Liver (tissue), 9 donors: ENCODE results near the gene ANKRD33. TPM values are rescaled to one million over a fixed set of nuclear protein-coding genes. Genes with fewer than 3 reads are reported as not detected.

ENCODE experiments used
- DNase-seq: peaks from one replicate; pipeline ENCODE4 v3.0.0-alpha.2; 2017; ENCODE audit warnings: low spot score
- H3K27ac ChIP-seq, 2 donors: one replicate each; pipeline ENCODE4 v1.7.0; 2013; ENCODE audit warnings: inconsistent platforms in 2 of 2, low read length in 2 of 2, control low read depth in 1 of 2, low read depth in 1 of 2, mild to moderate bottlenecking in 1 of 2
- H3K27me3 ChIP-seq, 4 donors: one replicate each; pipeline versions ENCODE4 v1.6.1 to v1.7.0; 2013; ENCODE audit warnings: low read length in 3 of 4, inconsistent platforms in 1 of 4, mild to moderate bottlenecking in 1 of 4, moderate library complexity in 1 of 4; ENCODE audit not compliant: control insufficient read depth in 4 of 4, insufficient read depth in 4 of 4
- H3K36me3 ChIP-seq, 4 donors: one replicate each; pipeline versions ENCODE4 v1.6.1 to v1.7.0; 2013; ENCODE audit warnings: low read length in 3 of 4, mild to moderate bottlenecking in 3 of 4, low read depth in 1 of 4, moderate library complexity in 1 of 4; ENCODE audit not compliant: control insufficient read depth in 4 of 4, insufficient read depth in 3 of 4
- H3K4me1 ChIP-seq, 4 donors: one replicate each; pipeline versions ENCODE4 v1.6.1 to v1.7.0; 2013; ENCODE audit warnings: low read length in 3 of 4, mild to moderate bottlenecking in 3 of 4, moderate library complexity in 1 of 4; ENCODE audit not compliant: control insufficient read depth in 4 of 4, insufficient read depth in 4 of 4
- H3K4me3 ChIP-seq, 3 donors: one replicate each; pipeline versions ENCODE4 v1.6.1 to v1.7.0; 2013; ENCODE audit warnings: low read length in 3 of 3, control low read depth in 1 of 3, low read depth in 1 of 3, mild to moderate bottlenecking in 1 of 3
- H3K9ac ChIP-seq, 2 donors: one replicate each; pipeline ENCODE4 v1.7.0; 2013; ENCODE audit warnings: low read length in 2 of 2, mild to moderate bottlenecking in 2 of 2, moderate library complexity in 2 of 2, control low read depth in 1 of 2, low read depth in 1 of 2
- H3K9me3 ChIP-seq, 4 donors: one replicate each; pipeline versions ENCODE4 v1.6.1 to v1.7.0; 2013; ENCODE audit warnings: low read length in 3 of 4; ENCODE audit not compliant: control insufficient read depth in 4 of 4
- ATF3 ChIP-seq: IDR thresholded peaks from 2 replicates; pipeline ENCODE4 v1.6.1; 2016; ENCODE audit warnings: antibody characterized with exemption
- FOXA1 ChIP-seq: IDR thresholded peaks from 2 replicates; pipeline ENCODE4 v1.6.1; 2016; ENCODE audit warnings: antibody characterized with exemption
- HNF4A ChIP-seq, 2 donors: conservative IDR thresholded peaks; 2 replicates each; pipeline ENCODE4 v1.6.1; 2016; ENCODE audit warnings: antibody characterized with exemption in 2 of 2, mild to moderate bottlenecking in 2 of 2
- JUND ChIP-seq, 2 donors: IDR thresholded peaks; 2 replicates each; pipeline ENCODE4 v1.6.1; 2016; ENCODE audit warnings: antibody characterized with exemption in 2 of 2
- MAX ChIP-seq: IDR thresholded peaks from 2 replicates; pipeline ENCODE4 v1.6.1; 2016; ENCODE audit warnings: antibody characterized with exemption
- NR2F2 ChIP-seq: IDR thresholded peaks from 2 replicates; pipeline ENCODE4 v1.6.1; 2016; ENCODE audit warnings: antibody characterized with exemption
- RAD21 ChIP-seq, 2 donors: IDR thresholded peaks; 2 replicates each; pipeline ENCODE4 v1.6.1; 2016; ENCODE audit warnings: antibody characterized with exemption in 2 of 2, mild to moderate bottlenecking in 2 of 2
- REST ChIP-seq: IDR thresholded peaks from 2 replicates; pipeline ENCODE4 v1.6.1; 2016; ENCODE audit warnings: antibody characterized with exemption, mild to moderate bottlenecking
- RXRA ChIP-seq, 2 donors: IDR thresholded peaks; 2 replicates each; pipeline ENCODE4 v1.6.1; 2017 to 2018; ENCODE audit warnings: antibody characterized with exemption in 2 of 2, mild to moderate bottlenecking in 1 of 2
- SP1 ChIP-seq: IDR thresholded peaks from 2 replicates; pipeline ENCODE4 v1.6.1; 2018; ENCODE audit warnings: antibody characterized with exemption, mild to moderate bottlenecking
- TAF1 ChIP-seq: conservative IDR thresholded peaks from 2 replicates; pipeline ENCODE4 v1.6.1; 2016; ENCODE audit warnings: antibody characterized with exemption, mild to moderate bottlenecking
- YY1 ChIP-seq: IDR thresholded peaks from 2 replicates; pipeline ENCODE4 v1.6.1; 2016; ENCODE audit warnings: antibody characterized with exemption, mild to moderate bottlenecking
- WGBS: extraction: QIAGEN DNeasy Blood & Tissue Kit; methylation state at CpG from one replicate; pipeline ENCODE4 v1.1.7; 2013; 5-methylcytosine and 5-hydroxymethylcytosine counted together
- polyA plus RNA-seq, 2 donors: library from polyadenylated mRNA; stranded (reverse) in 1 of 2; unstranded in 1 of 2; fragments of 200-250 nt in 1 of 2; fragments of >200 nt in 1 of 2; fragmentation: Nextera tagmentation in 1 of 2; extraction: Ambion mirVana in 1 of 2; gene quantifications; one replicate each; pipeline versions ENCODE4 v1.2.1 to v1.2.3, GENCODE V29; 2013 to 2015
- total RNA-seq, 2 donors: library from RNA; depleted of rRNA; stranded (reverse); fragments of >200 nt; gene quantifications; one replicate each; pipeline ENCODE4 v1.2.3, GENCODE V29; 2014
- donor health status: healthy.
- donor health status: healthy.
- donor health status: healthy.
- donor health status: healthy.
- donor health status: healthy.

The ANKRD33 gene, protein sequence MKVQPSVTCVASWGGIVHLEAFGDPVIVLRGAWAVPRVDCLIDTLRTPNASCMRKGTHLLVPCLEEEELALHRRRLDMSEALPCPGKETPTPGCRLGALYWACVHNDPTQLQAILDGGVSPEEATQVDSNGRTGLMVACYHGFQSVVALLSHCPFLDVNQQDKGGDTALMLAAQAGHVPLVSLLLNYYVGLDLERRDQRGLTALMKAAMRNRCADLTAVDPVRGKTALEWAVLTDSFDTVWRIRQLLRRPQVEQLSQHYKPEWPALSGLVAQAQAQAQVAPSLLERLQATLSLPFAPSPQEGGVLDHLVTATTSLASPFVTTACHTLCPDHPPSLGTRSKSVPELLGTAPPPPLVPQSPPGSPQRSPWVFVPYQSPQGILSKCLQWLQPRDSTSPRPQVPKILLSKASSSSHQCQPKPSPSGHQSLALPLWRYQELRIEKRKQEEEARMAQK
- total RNA-seq: not detected
- not detected for polyA plus RNA-seq

DNA sequence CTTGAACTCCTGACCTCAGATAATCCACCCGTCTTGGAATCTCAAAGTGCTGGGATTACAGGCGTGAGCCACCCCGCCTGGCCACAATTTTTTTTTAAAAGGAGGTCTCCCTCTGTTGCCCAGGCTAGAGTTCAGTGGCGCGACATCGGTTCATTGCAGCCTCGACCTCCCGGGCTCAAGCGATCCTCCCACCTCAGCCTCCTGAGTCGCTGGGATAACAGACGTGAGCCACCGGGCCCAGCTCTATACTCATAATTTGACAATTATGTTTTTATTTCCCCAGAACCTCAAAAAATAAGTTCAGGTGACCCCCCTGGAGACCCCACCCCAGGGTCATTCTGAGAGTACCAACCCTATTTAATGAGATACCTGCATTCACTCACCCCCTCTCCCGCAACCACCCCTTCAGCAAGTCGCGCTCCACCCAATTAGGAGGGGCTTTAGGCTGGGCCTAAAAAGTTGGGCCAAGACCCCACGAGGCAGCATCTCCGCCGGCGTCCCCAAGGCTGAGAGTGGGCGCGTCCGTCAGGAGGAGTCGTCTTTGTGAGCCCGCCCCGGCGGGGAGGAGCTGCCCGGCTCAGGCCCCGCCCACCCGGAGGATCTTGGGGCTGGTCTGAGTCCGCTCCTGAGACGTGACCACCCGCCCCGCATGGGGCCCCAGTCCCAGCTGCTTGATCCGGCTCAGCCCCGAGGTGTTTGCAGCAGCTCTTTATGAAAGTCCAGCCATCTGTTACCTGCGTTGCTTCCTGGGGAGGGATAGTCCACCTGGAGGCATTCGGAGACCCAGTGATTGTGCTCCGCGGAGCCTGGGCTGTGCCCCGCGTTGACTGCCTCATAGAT is at the start of gene ANKRD33:
Gene ANKRD33 (plus strand): TSS at position 628 of the 840 bp plus-strand sequence. CDS start 84 bp downstream, at position 712.
- Histone ChIP-seq H3K36me3 (no peaks in the 10 kb centered on the region), H3K9me3 (no peaks in the 10 kb centered on the region), H3K4me1 (peaks cover 0 to 3% (median 1%) of the 10 kb centered on the region in 4 donors), H3K27ac (no peak within 1 kb of the TSS), H3K9ac (no peak within 1 kb of the TSS), H3K4me3 (no peak within 1 kb of the TSS), H3K27me3 (no peaks in the 10 kb centered on the region)
- DNase-seq: peak; percentile 56
- TF ChIP-seq YY1 (no peak), JUND (IDR thresholded peaks at IDR 0.05) (no peak), REST (no peak), RAD21 (IDR thresholded peaks at IDR 0.05) (no peak), MAX (no peak)
- 54% methylated on average over 41 of the region's 41 CpGs for WGBS

DNA sequence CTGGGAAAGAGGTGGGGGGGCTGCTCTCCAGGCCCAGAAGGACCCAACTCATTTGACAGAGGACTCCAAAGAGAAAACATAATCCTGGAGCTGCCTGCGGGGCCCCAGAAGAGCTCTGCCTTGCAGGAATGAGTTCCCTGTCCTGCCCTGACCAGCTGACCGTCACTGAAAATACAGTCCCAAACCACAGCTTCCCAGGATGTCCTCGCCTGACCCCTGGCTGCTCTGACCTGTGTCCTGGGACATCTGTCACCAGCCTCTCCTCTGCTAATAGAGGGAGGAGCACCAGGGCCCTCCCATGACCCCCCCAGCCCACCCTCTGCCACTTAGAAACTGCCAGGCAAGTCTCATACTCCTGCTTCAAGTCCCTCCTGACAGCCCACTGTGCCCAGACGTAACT is 49.1 kb upstream of the ANKRD33 start:
- H3K27me3 ChIP-seq: peaks cover 0 to 3% (median 0%) of the 10 kb centered on the region in 4 donors
- TF ChIP-seq RXRA (IDR thresholded peaks at IDR 0.05) (peak; percentile 11 to 35), ATF3 (no peak)
- no peak overlapping the region for H3K27ac ChIP-seq
- WGBS: 58% methylated on average over 4 of the region's 4 CpGs
- no peak for DNase-seq
- peaks cover 0 to 3% (median 0%) of the 10 kb centered on the region in 4 donors for H3K4me1 ChIP-seq
- H3K36me3 ChIP-seq: no peaks in the 10 kb centered on the region
- H3K9me3 ChIP-seq: no peaks in the 10 kb centered on the region
- H3K9ac ChIP-seq: no peak overlapping the region
- no peak overlapping the region for H3K4me3 ChIP-seq

DNA sequence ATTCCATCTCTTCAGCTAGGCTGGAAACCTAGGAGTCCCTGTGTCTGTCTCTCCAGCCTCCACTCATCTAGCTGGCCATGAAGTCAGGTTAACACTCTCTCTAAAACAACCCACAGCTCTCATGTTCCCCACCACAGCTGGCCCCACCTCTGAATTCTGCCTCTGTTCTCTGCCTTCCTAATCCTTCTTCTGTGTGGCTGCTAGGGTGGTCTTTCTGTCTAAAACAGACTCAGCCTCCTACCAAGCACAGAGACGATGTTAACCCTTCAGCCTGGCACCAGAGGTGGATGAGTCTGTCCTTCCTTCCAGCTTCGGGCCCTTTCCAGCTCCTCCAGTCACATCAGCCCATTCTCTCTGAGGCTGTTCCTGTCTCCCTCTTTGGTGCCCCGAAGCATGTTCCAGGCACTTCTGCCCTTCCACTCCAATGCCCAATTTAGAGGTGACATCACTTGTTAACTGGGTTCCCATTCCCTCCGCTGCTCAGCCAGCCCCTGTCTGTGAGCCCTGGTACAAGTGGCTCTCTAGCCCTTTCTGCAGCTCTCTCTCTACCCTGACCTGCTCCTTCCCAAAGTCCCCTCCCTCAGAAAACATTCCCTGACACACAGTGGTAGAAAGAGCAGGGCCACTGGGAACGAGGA is 48.5 kb upstream of the ANKRD33 start:
- no peak for TF ChIP-seq MAX
- TF ChIP-seq FOXA1: no peak
- no peak for TF ChIP-seq SP1
- no peak for TF ChIP-seq HNF4A (conservative IDR thresholded peaks at IDR 0.05)
- TF ChIP-seq RAD21 (IDR thresholded peaks at IDR 0.05): no peak
- no peak for TF ChIP-seq NR2F2
- TF ChIP-seq TAF1: no peak
- H3K36me3 ChIP-seq: no peaks in the 10 kb centered on the region
- H3K27ac ChIP-seq: no peak overlapping the region
- H3K4me1 ChIP-seq: peaks cover 0 to 3% (median 0%) of the 10 kb centered on the region in 4 donors
- H3K4me3 ChIP-seq: no peak overlapping the region
- H3K9ac ChIP-seq: no peak overlapping the region
- DNase-seq: no peak
- WGBS: 86% methylated on average over 5 of the region's 5 CpGs
- no peaks in the 10 kb centered on the region for H3K9me3 ChIP-seq
- peaks cover 0 to 5% (median 0%) of the 10 kb centered on the region in 4 donors for H3K27me3 ChIP-seq
